Urinary bladder (tissue), 4 donors: ENCODE data around the gene MTHFD1. TPM values are rescaled to one million over a fixed set of nuclear protein-coding genes. Genes with fewer than 3 reads are reported as not detected.

ENCODE experiments used
- DNase-seq: peaks from one replicate; pipeline ENCODE4 v3.0.0-alpha.2; 2015; ENCODE audit errors: extremely low spot score
- H3K27ac ChIP-seq: one replicate; pipeline ENCODE4 v1.5.1; 2013; ENCODE audit warnings: low read depth, mild to moderate bottlenecking, moderate library complexity
- H3K36me3 ChIP-seq: one replicate; pipeline ENCODE4 v1.6.1; 2013; ENCODE audit warnings: mild to moderate bottlenecking, moderate library complexity; ENCODE audit not compliant: insufficient read depth
- H3K4me1 ChIP-seq: one replicate; pipeline ENCODE4 v1.6.1; 2013; ENCODE audit warnings: mild to moderate bottlenecking, moderate library complexity; ENCODE audit not compliant: insufficient read depth
- H3K4me3 ChIP-seq: one replicate; pipeline ENCODE4 v1.5.1; 2013; ENCODE audit warnings: low read depth, low read length
- WGBS: extraction: QIAGEN DNeasy Blood & Tissue Kit; methylation state at CpG from one replicate; pipeline ENCODE4 v1.1.7; 2013; 5-methylcytosine and 5-hydroxymethylcytosine counted together
- polyA plus RNA-seq: library from polyadenylated mRNA; stranded (reverse); fragments of 200-250 nt; gene quantifications from one replicate; pipeline ENCODE4 v1.2.3, GENCODE V29; 2013
- total RNA-seq: library from RNA; depleted of rRNA; stranded (reverse); fragments of >200 nt; gene quantifications from one replicate; pipeline ENCODE4 v1.2.3, GENCODE V29; 2014
- donor health status: healthy with polysubstance abuse.
- donor health status: healthy.

MTHFD1 gene
- total and polyA plus RNA-seq, 2 donors = 28.4 to 29.4 TPM

DNA sequence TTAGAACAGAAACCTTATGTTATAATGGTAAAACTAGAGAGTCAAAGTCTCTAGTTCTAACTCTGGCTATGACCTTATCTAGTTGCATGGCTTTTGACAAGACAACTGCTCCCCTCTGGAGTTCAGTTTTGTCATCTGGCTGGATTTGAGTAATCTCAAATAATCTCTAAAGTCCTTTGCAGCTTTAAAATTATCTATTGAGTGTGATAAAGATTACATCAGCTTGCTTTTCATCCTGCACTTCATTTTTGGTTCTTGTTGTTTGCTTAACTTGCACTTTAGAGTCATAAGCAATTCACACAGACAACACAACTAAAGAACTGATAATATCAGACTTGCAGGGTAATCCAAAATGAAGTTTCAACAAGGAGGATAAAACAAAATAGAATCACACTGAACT is 79.4 kb downstream of the MTHFD1 start:
- no peak overlapping the region for H3K27ac ChIP-seq
- DNase-seq = no peak
- H3K4me3 ChIP-seq = no peak overlapping the region
- H3K4me1 ChIP-seq = no peaks in the 10 kb centered on the region
- H3K36me3 ChIP-seq = no peaks in the 10 kb centered on the region

DNA sequence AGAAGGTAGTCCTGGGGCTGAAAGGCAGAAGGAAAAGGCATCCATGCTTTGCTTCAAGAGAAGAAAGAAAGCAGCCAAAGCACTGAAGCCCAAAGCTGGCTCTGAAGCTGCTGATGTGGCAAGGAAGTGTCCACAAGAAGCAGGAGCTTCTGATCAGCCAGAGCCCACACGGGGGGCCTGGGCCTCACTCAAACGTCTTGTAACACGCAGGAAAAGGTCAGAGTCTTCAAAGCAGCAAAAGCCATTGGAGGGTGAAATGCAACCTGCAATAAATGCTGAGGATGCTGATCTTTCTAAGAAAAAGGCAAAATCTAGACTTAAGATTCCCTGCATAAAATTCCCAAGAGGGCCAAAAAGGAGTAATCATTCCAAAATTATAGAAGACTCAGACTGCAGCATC is 80.3 kb downstream of the MTHFD1 start:
- no peak overlapping the region for H3K27ac ChIP-seq
- 65% methylated on average over 3 of the region's 3 CpGs for WGBS

DNA sequence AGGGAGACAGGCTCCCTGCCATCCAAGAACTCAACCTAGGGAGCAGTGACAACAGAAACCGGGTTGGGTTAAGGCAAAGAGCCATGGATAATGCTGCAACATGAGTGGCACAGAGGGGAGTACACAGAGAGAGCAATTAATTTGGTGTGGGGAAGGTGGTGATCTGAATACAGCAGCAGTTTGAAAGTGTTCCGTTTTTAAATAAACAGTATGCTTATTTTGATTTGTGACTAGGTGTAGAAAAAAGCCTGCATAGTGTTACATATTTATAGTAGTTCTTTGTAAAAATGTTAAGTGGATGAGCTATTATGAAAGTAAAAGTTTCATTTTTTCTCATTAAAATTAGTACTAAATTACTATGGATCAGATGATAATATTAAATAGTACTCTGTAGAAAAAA is 85.9 kb downstream of the MTHFD1 start:
- H3K36me3 ChIP-seq = no peaks in the 10 kb centered on the region
- WGBS = 65% methylated on average over 2 of the region's 2 CpGs
- DNase-seq = no peak
- H3K4me3 ChIP-seq = no peak overlapping the region
- no peaks in the 10 kb centered on the region for H3K4me1 ChIP-seq
- no peak overlapping the region for H3K27ac ChIP-seq

More for the DNA sequence above, 80.3 kb downstream of the MTHFD1 start:
- no peaks in the 10 kb centered on the region for H3K36me3 ChIP-seq
- H3K4me3 ChIP-seq = no peak overlapping the region
- H3K4me1 ChIP-seq = no peaks in the 10 kb centered on the region
- DNase-seq = no peak

DNA sequence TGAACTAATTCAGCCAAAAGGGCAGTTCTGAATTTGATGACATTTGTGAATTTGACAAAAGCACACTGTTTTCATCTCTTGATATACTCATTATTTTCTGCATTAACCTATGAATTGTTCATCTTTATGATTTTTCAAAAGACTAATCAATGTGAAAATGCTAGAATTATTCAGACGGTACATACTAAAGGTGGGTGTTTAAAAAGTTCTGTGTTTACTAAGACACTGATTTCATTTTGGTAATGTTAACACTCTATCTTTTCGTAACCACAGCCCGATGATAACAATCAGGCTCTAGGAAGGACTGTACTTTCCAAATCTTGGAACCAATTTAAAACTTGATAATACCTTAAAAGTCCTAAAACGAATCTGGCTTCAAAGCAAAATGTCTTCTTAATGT is 86.5 kb downstream of the MTHFD1 start:
- Histone ChIP-seq H3K36me3 (no peaks in the 10 kb centered on the region), H3K4me3 (no peak overlapping the region), H3K27ac (no peak overlapping the region), H3K4me1 (no peaks in the 10 kb centered on the region)
- WGBS = 89% methylated on average over 4 of the region's 4 CpGs
- no peak for DNase-seq

DNA sequence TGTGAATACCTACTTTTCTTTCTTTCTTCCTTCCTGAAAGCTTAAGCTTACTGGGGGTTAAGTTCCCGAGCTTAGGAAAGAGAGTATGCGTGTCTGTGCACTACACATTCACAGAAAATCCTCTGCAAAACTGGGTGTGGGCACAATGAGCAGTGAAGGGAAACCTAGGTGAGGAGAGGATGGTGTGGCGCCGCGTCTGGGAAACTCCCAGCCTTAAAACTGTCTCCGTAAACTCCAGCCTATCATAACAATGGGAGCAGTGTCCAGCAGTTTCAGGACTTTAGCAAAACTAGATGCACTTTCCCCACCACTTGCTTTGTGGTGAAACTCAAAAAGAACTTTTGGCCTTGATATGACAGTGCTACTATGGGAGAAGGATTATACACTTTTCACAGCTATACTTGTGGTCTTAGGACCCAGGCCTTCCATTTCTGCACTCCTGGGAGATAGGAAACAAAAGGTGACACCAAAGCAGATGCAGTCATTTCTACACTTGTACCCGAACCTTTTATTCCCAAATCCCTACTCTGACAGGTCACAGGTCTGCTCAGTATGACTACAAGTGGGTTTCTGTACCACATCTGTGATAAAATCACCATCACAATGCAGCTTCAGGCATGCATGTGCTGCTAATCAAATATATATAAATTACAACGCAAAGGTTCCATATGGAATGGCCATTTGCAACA is 87.6 kb downstream of the MTHFD1 start:
- Histone ChIP-seq H3K27ac (no peak overlapping the region), H3K4me3 (no peak overlapping the region), H3K4me1 (no peaks in the 10 kb centered on the region), H3K36me3 (no peaks in the 10 kb centered on the region)
- no peak for DNase-seq
- WGBS = 86% methylated on average over 8 of the region's 8 CpGs

DNA sequence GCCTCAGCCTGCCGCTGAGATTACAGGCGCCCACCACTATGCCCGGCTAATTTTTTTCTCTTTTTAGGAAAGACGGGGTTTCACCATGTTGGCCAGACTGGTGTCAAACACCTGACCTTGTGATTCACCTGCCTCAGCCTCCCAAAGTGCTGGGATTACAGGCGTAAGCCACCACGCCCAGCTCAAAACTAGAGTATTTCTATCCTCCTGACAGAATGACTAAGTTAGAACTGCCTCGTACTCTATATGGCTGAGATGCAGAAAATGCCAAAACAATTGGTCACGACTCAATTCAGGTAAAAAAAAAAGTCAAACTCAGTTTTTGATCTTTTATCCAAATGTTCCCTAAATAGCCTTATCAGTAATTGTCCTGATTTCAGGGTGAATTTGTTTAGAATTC is 88.3 kb downstream of the MTHFD1 start:
- H3K4me1 ChIP-seq = no peaks in the 10 kb centered on the region
- DNase-seq = no peak
- WGBS = 93% methylated on average over 8 of the region's 8 CpGs
- H3K36me3 ChIP-seq = no peaks in the 10 kb centered on the region
- H3K4me3 ChIP-seq = no peak overlapping the region
- H3K27ac ChIP-seq = no peak overlapping the region

DNA sequence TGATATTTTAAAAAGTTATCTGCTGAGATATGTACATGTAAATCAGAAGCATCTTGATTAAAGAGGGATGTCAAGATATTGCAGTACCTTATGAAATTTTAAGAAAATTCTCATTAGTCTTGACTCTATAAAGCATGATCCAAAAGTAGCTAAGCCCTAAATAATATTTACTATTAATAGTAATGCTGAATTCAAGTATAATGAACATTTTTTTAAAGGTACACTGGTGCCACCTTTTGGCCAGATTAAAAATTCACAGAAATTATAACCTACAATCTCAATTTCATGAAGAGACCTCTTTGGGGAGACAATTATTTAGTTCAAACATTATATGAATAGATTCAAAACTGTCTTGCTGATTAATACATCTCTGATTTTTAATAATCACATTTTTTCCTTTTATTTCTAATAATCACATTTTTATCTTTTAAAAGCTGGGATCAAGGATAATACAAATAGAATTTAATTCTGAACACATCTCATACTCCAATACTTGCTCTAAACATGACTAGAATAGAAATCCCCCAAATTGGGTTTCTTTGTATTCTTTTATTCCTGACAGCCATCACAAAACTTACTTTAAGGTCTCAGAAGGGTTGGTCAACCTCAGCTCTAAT is 90.6 kb downstream of the MTHFD1 start:
- no peak for DNase-seq
- Histone ChIP-seq H3K27ac (no peak overlapping the region), H3K4me1 (no peaks in the 10 kb centered on the region), H3K4me3 (no peak overlapping the region), H3K36me3 (no peaks in the 10 kb centered on the region)

DNA sequence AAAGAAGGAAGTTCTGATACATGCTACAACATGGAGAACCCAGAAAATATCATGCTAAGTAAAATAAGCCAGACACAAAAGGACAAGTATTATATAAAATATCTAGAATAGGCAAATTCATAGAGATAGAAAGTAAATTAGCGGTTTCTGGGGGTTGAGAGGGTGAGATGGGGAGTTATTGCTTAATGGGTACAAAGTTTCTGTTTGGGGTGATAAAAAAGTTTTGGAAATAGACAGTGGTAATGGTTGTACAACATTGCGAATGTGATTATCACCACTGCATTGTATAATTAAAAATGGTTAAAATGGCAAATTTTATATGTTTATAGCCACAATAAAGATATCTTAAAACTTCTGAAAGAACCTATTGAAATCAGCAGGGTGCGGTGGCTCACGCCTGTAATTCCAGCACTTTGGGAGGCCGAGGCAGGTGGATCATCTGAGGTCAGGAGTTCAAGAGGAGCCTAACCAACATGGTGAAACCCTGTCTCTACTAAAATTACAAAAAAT is 100.5 kb downstream of the MTHFD1 start:
- Histone ChIP-seq H3K4me1 (no peaks in the 10 kb centered on the region), H3K27ac (no peak overlapping the region), H3K4me3 (no peak overlapping the region), H3K36me3 (peaks cover 2% of the 10 kb centered on the region)
- 96% methylated on average over 5 of the region's 5 CpGs for WGBS
- DNase-seq = no peak

DNA sequence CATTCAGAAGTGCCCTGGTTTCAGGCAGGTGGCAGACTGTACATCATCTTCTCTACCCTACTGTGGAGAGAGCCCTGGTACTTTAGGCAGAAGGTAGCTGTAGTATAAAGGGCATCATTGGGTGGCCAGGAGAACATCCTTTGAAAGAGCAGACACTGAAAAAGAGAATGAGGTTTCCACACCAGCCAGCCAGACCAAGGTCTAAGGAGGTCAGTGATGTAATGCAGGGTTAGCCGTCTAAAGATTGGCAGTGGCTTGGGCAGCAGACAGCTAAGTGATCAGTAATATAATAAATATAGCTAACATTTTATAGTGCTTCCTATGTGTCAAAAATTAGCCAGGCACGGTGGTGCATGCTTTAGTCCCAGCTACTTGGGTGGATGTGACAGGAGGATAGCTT is 103.5 kb downstream of the MTHFD1 start:
- Histone ChIP-seq H3K27ac (no peak overlapping the region), H3K4me3 (no peak overlapping the region), H3K36me3 (peaks cover 4% of the 10 kb centered on the region), H3K4me1 (no peaks in the 10 kb centered on the region)
- WGBS = 80% methylated on average over 2 of the region's 2 CpGs
- DNase-seq = no peak

DNA sequence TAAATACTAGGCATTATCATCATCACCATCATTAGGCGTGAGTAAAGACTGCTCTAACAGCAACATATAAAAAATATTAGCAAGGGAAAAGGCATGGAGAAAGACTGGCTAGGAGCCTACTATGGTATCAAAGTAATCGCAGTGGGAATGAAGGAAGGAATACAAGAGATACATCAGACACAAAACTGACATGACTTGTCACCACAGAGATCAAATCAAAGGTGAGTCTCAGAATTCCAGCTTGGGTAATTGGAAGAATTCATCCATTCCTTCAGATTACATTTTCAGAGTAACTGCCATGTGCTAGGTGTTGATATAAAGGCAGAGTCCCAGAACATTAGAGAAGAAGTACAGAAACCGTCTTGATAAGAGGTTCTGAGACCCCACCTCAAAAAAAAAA is 105.3 kb downstream of the MTHFD1 start:
- Histone ChIP-seq H3K4me1 (no peaks in the 10 kb centered on the region), H3K27ac (no peak overlapping the region), H3K36me3 (peaks cover 6% of the 10 kb centered on the region), H3K4me3 (no peak overlapping the region)
- DNase-seq = no peak
- 89% methylated on average over 3 of the region's 3 CpGs for WGBS

DNA sequence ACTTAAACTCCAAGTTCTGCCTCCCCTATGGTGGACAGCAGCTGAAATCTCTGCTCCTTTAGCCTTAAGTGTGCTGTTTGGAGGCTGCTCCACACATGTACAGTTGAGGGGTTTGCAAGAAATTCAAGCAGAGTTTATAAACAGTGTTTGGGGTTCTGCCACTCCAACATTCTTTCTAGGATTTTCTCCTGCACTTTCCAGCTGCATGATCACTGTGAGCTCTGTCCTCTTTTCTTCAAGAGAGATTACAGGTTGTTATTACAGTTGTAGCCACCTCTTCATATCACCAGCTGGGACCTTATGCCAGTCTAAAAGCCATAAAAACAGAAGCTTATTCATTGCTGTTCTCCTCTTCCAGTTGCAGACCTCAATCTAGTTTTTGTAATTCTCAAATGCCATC is 107.1 kb downstream of the MTHFD1 start:
- peaks cover 6% of the 10 kb centered on the region for H3K36me3 ChIP-seq
- no peak for DNase-seq
- no peak overlapping the region for H3K4me3 ChIP-seq
- H3K27ac ChIP-seq = no peak overlapping the region
- no peaks in the 10 kb centered on the region for H3K4me1 ChIP-seq

DNA sequence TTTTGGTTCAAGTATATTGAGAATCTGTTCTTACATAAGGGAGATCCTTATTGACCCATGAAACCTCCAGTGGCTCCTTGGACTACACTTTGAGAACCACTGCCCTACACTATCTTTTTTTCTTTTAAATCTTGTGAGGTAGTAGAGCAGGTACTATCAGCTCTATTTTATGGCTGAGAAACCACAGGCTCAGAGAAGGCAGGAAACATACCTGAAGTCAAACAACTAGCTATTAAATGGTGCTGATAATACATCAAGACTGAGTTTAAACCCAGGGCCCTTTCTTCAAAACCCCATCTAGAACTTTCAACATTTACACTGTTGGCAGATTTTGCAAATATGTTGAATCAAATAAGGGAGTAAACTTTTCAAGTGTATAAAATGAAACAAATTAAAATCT is 108.6 kb downstream of the MTHFD1 start:
- no peak for DNase-seq
- Histone ChIP-seq H3K4me3 (no peak overlapping the region), H3K36me3 (peaks cover 4% of the 10 kb centered on the region)

DNA sequence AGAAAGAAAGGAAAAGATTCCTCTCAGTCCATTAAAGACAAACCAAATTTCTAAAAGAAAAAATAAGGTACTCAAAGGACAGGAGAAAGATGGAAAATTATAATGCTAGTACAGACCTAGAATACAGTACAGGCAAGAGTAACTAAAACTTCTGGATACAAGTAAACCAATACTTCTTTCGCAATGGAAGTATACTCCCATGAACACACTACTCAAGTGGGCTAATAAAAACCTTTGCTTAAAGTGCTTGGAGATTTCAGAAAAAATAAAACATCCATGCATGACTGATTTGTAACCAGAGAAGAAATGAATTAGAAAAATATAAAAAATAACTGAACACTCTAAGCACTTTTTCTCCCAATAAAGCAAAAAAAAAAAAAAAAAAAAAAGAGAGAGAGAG is 111.9 kb downstream of the MTHFD1 start:
- peaks cover 2% of the 10 kb centered on the region for H3K36me3 ChIP-seq
- no peak overlapping the region for H3K4me3 ChIP-seq
- no peak for DNase-seq
- H3K4me1 ChIP-seq = peaks cover 1% of the 10 kb centered on the region
- 95% methylated on average over 1 of the region's 1 CpG for WGBS
- H3K27ac ChIP-seq = no peak overlapping the region

More for the DNA sequence above, 108.6 kb downstream of the MTHFD1 start:
- H3K27ac ChIP-seq = no peak overlapping the region
- H3K4me1 ChIP-seq = peaks cover 1% of the 10 kb centered on the region

DNA sequence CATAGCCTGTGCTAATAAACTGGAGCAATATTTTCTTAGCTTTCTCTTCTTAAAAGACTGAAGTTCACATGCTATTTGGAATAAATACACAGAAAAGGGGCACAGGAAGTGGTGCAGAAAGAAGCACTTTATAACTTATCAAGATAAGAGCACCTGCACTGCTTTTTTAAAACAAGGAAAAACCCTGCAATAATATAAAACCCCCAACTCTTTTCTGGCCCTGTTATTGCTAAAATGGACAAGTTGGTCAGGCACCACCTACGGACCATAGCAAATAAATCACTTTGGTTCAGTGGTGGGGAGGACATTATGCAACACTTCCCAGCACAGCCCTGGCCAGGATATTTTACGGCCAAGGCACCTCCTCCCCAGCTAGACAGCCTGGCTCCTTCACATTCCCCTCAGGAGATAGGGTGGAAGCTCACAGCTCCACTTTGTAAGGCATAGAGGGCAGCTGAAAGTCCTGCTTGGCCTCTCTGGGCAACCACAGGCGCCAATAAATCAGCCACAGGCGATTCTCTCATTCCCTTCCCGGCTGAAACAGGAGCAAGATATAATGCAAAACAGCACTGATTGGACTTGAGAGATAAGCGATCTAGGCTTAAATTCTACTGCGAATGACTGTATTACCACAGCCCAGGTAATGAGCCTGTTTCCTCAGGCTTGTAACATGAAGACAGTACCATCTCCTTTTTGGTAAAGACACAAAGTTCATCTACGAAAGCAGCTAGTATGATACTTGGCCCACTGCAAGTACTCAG is 113.4 kb downstream of the MTHFD1 start:
- peaks cover 2% of the 10 kb centered on the region for H3K36me3 ChIP-seq
- DNase-seq = no peak
- peak overlapping the region; percentile 7 for H3K4me3 ChIP-seq
- H3K27ac ChIP-seq = peak overlapping the region; percentile 72
- 31% methylated on average over 8 of the region's 8 CpGs for WGBS
- peaks cover 1% of the 10 kb centered on the region for H3K4me1 ChIP-seq
